NCI-H2196 (cell line): ENCODE measurements around the gene TMEM14A.

Source experiments
- DNase-seq: peaks from one replicate; lab custom pipeline; 2025; ENCODE audit not compliant: unreplicated experiment; lab: John Stamatoyannopoulos, UW

The TMEM14A gene

GRCh38 chr6:52670502-52671409 lies at the start of gene TMEM14A:
Gene TMEM14A, plus strand, starts transcription at chr6:52671113. Its CDS starts 5,990 bp downstream, at chr6:52677103.
- peak; percentile 94 for DNase-seq

DNA sequence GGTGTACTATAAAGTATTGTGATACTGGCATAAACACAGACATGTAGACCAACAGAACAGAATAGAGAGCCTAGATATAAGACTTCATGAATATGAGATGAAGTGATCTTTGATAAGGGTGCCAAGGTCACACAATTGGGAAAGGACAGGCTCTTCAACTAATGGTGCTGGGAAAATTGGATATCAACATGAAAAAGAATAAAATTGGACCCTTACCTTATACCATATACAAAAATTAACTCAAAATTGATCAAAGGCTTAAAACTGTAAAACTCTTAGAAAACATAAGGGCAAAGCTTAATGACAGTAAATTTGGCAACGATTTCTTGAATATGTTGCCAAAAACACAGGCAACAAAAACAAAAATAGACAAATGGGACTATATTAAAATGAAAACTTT lies 49.3 kb upstream of the TMEM14A start:
- no peak for DNase-seq

GRCh38 chr6:52622810-52623209 lies 48.1 kb upstream of the TMEM14A start:
- no peak for DNase-seq

- no peak for DNase-seq
Measured at GRCh38 chr6:52632011-52632410, 38.9 kb upstream of the TMEM14A start.

- no peak for DNase-seq
Measured at GRCh38 chr6:52634211-52634610, 36.7 kb upstream of the TMEM14A start.

DNA sequence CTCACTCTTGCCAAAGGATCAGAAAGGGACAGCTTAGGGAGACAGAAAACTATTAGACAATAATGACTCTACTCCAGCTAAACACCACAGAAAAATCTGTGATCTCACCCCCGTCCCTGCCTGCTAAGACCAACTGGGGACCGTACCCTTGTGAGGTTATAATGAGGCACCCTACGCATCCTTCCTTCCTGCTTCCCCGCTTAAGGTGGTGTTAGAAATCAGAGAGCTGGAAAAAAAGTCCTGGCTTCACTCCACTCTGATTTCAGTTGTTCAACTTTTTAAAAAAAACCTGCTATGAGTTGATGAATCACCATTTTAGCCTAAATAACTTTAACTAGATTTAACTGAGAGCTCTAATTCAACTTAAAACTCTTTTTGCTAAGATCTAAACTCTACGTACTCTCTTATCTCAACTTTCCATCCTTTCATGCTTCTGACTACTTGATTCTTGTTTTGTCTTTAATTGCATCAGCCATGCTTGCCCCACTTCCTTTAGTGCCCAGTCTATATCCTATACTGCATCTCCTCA lies 35.8 kb upstream of the TMEM14A start:
- no peak for DNase-seq

DNA sequence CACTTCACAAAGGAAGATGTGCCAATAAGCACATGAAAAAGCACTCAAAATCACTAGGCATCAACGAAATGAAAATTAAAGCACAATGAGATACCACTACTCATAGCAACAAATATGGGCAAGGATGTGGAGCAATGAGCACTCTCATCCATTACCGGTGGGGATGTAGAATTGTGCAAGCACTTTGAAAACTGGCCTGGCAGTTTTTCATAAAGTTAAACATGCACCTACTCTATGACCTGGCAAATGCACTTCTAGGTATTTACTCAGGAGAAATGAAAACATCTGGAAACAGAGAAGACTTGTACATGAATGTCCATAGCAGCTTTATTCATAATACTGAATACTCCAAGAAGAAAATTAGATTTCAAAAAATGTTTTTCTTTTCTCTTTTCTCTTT lies 34.1 kb upstream of the TMEM14A start:
- DNase-seq, result no peak

- no peak for DNase-seq
Measured at GRCh38 chr6:52639493-52639892, 31.4 kb upstream of the TMEM14A start.

DNA sequence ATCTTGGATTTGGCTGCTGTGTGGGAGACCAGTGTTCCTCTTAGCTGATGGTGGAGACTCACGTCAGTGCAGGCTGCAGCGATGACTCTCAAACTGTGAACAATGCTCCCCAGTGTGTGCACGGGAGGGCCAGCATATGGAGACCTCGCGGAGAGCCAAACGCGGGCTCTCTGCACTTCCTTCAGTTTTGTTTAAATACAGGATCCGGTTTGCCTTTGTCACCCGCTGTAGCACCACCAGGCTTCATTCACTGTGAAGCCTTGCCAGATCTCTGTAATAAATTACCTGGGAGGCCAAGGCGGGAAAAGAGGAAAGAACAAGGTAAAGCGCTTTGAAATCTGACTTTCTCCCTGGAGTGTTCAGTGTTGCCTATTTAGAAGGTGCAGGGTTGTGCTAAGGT lies 30.7 kb upstream of the TMEM14A start:
- no peak for DNase-seq

- no peak for DNase-seq
Measured at GRCh38 chr6:52640916-52641315, 30.0 kb upstream of the TMEM14A start.

- no peak for DNase-seq
Measured at GRCh38 chr6:52641388-52641787, 29.5 kb upstream of the TMEM14A start.

- no peak for DNase-seq
Measured at GRCh38 chr6:52641826-52642225, 29.1 kb upstream of the TMEM14A start.

- no peak for DNase-seq
Measured at GRCh38 chr6:52642368-52642767, 28.5 kb upstream of the TMEM14A start.

DNA sequence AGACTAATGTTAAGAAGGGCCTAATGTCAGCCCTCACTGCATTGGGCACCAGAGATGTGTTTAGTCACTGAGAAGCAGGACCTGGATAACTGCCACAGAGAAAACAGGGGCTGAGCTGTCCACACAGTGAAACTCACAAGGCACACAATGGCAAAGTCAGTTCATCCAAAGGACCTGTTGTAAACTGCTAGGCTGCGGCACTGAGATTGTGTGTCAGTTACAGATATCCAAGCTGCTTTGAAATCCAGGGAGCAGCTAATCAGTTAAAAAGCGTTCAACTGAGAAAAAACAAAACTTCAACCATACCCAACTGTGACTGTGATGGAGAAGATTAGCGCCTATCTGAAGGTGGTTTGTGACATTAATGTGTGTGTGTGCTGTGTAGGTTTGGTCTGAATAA lies 27.8 kb upstream of the TMEM14A start:
- DNase-seq, result no peak

- DNase-seq, result no peak
Measured at GRCh38 chr6:52644253-52644652, 26.7 kb upstream of the TMEM14A start.

GRCh38 chr6:52645976-52646375 lies 24.9 kb upstream of the TMEM14A start:
- no peak for DNase-seq

- DNase-seq, result no peak
Measured at GRCh38 chr6:52647199-52647598, 23.7 kb upstream of the TMEM14A start.

DNA sequence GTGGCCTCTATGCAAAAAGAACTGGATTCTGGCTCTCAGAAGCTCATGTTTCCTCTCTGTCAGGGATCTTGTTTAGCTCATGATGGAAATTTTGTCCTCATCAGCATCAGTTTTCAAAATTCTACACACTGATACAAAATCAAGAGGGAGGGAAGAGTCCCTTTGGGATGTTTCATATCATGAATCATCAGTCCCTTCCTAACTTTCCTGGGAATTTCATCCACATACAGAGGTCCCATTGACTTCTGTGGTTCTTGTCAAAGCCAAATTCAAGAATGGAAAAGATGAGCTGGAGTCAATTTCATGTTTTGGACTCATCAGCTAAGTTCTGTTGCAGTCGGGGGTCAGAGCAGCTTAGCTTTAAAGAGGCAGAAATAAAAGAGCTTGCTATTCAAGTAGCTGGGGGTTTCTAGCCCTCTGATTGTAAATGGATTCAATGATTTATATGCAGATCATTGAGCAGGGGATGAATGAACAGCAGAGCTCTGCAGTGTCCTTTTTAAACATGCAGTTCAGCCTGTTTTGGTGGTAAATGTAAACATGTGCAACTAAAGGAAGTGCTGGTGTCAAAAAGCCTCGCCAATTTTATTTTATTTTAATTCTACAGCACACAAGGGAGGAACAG lies 21.3 kb upstream of the TMEM14A start:
- DNase-seq, result no peak

DNA sequence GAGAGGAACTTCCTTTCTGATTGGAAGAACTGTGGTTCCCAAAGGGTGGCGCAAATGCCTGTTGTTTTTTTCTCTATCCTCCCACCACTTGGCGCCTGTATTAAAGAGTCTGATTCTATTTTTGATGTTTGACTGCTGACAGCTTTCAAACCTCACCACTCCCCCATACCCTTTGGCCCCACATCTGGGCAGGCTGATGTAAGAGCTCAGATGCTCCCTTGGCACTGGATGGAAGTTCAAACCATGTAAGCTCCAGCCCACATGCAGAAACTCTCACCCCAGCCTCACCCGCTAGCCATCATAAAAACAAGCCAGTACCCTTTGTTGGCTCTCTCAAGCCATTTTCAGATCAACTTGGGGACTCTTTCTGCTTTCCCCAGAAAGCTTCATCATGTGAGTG lies 20.0 kb upstream of the TMEM14A start:
- DNase-seq, result no peak

GRCh38 chr6:52653151-52653550 lies 17.8 kb upstream of the TMEM14A start:
- no peak for DNase-seq

DNA sequence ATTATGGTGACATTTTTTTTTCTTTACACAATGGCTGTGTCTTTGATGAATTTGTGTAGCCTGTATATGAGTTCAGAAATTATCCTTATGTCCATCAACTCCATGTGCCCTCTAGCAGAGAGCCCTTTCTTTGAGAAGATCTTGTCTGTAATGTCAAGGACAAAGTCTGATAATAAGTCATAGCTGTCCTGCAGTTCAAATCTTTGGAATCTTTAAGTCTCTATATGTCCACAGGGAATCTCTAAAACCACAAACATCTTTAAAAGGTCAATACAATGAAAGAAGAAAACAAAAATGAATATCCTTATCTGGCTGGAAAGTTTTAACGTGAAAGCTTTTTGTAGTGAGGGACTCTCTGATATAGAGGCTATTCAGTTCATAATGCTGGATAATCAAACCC lies 16.9 kb upstream of the TMEM14A start:
- no peak for DNase-seq

- no peak for DNase-seq
Measured at GRCh38 chr6:52654592-52654991, 16.3 kb upstream of the TMEM14A start.
